ENCODE measurements around the gene ADAP1. TPM values are rescaled to one million over a fixed set of nuclear protein-coding genes. Genes with fewer than 3 reads are reported as not detected.

Gene ADAP1
- total and polyA plus RNA-seq, 2 of the 13 experiments (the other 11 are each of a cell fraction or from before 2014, with no cell fraction given), result 10.5 to 24.6 TPM

GRCh38 chr7:901388-902154 is 52.9 kb downstream of the ADAP1 start (continued):
- TF ChIP-seq, protein P1, sequence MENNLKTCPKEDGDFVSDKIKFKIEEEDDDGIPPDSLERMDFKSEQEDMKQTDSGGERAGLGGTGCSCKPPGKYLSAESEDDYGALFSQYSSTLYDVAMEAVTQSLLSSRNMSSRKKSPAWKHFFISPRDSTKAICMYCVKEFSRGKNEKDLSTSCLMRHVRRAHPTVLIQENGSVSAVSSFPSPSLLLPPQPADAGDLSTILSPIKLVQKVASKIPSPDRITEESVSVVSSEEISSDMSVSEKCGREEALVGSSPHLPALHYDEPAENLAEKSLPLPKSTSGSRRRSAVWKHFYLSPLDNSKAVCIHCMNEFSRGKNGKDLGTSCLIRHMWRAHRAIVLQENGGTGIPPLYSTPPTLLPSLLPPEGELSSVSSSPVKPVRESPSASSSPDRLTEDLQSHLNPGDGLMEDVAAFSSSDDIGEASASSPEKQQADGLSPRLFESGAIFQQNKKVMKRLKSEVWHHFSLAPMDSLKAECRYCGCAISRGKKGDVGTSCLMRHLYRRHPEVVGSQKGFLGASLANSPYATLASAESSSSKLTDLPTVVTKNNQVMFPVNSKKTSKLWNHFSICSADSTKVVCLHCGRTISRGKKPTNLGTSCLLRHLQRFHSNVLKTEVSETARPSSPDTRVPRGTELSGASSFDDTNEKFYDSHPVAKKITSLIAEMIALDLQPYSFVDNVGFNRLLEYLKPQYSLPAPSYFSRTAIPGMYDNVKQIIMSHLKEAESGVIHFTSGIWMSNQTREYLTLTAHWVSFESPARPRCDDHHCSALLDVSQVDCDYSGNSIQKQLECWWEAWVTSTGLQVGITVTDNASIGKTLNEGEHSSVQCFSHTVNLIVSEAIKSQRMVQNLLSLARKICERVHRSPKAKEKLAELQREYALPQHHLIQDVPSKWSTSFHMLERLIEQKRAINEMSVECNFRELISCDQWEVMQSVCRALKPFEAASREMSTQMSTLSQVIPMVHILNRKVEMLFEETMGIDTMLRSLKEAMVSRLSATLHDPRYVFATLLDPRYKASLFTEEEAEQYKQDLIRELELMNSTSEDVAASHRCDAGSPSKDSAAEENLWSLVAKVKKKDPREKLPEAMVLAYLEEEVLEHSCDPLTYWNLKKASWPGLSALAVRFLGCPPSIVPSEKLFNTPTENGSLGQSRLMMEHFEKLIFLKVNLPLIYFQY (CRISPR knock-in tag; IDR thresholded peaks at IDR 0.05; ENCODE audit: borderline replicate concordance), result no peak
- TF ChIP-seq CERS6 (CRISPR knock-in tag; IDR thresholded peaks at IDR 0.05) (no peak), ZNF547 (CRISPR knock-in tag; IDR thresholded peaks at IDR 0.05) (no peak), FOSL2 (CRISPR knock-in tag; IDR thresholded peaks at IDR 0.05) (no peak), SNAPC2 (CRISPR knock-in tag; IDR thresholded peaks at IDR 0.05) (no peak), RFXAP (CRISPR knock-in tag; IDR thresholded peaks at IDR 0.05; ENCODE audit: borderline replicate concordance) (no peak), ZNF282 (IDR thresholded peaks at IDR 0.05; ENCODE audit: partially characterized antibody) (no peak), THAP11 (CRISPR knock-in tag; IDR thresholded peaks at IDR 0.05) (0 out of 2 replicates have a peak, but pooled peaks have one; percentile 34), ARID5B (CRISPR knock-in tag; IDR thresholded peaks at IDR 0.05) (no peak), THRA (CRISPR knock-in tag; IDR thresholded peaks at IDR 0.05; ENCODE audit: borderline replicate concordance) (no peak), CENPX (CRISPR knock-in tag; IDR thresholded peaks at IDR 0.05) (no peak), ZNF33A (CRISPR knock-in tag; IDR thresholded peaks at IDR 0.05; ENCODE audit: borderline replicate concordance) (no peak), ZMYM3 (CRISPR knock-in tag; IDR thresholded peaks at IDR 0.05) (no peak), TBX2 (CRISPR knock-in tag; IDR thresholded peaks at IDR 0.05; ENCODE audit: borderline replicate concordance) (no peak), ZNF18 (CRISPR knock-in tag; IDR thresholded peaks at IDR 0.05; ENCODE audit: insufficient replicate concordance) (no peak), RFXANK (CRISPR knock-in tag; IDR thresholded peaks at IDR 0.05) (no peak), U2AF1 (optimal IDR thresholded peaks at IDR 0.05; ENCODE audit: low read depth, low read length) (no peak), ZNF441 (CRISPR knock-in tag; IDR thresholded peaks at IDR 0.05; ENCODE audit: borderline replicate concordance) (no peak)
